Loucy (cell line): ENCODE measurements around the gene TAF4B.

Source experiments
- H2AFZ ChIP-seq: fragments of 200-600 bp; sonication (generic); 2 replicates; pipeline ENCODE4 v1.6.0; 2016; ENCODE audit warnings: antibody characterized with exemption, mild to moderate bottlenecking, low read length, moderate library complexity
- H3F3A ChIP-seq: fragments of 200-600 bp; 2 replicates; pipeline ENCODE4 v1.6.0; 2016; ENCODE audit warnings: antibody characterized with exemption, low read depth, mild to moderate bottlenecking
- H3K27me3 ChIP-seq: fragments of 200-600 bp; sonication (generic); 2 replicates; pipeline ENCODE4 v1.6.1; 2014; ENCODE audit warnings: low read length, mild to moderate bottlenecking; ENCODE audit not compliant: insufficient read depth, poor library complexity, severe bottlenecking
- H3K36me3 ChIP-seq: fragments of 200-600 bp; sonication (generic); 2 replicates; pipeline ENCODE4 v1.6.1; 2016; ENCODE audit warnings: low read length; ENCODE audit not compliant: insufficient read depth
- H3K4me1 ChIP-seq: fragments of 200-600 bp; sonication (generic); 2 replicates; pipeline ENCODE4 v1.5.1; 2014; ENCODE audit warnings: low read length, mild to moderate bottlenecking; ENCODE audit not compliant: insufficient read depth, poor library complexity, severe bottlenecking
- H3K4me2 ChIP-seq: fragments of 200-600 bp; sonication (generic); 2 replicates; pipeline ENCODE4 v1.6.0; 2014; ENCODE audit warnings: antibody characterized with exemption, low read length, low read depth, mild to moderate bottlenecking; ENCODE audit not compliant: poor library complexity, severe bottlenecking
- H3K4me3 ChIP-seq: fragments of 200-600 bp; sonication (generic); 2 replicates; pipeline ENCODE4 v1.5.1; 2014; ENCODE audit warnings: low read length, mild to moderate bottlenecking, mixed read lengths; ENCODE audit not compliant: poor library complexity, severe bottlenecking
- H3K79me2 ChIP-seq: fragments of 200-600 bp; sonication (generic); 2 replicates; pipeline ENCODE4 v1.6.1; 2014; ENCODE audit warnings: low read length; ENCODE audit not compliant: insufficient read depth
- H3K9ac ChIP-seq: fragments of 200-600 bp; sonication (generic); 2 replicates; pipeline ENCODE4 v1.6.0; 2014; ENCODE audit warnings: mild to moderate bottlenecking, low read depth, low read length, moderate library complexity; ENCODE audit not compliant: poor library complexity, severe bottlenecking
- H3K9me2 ChIP-seq: fragments of 200-600 bp; sonication (generic); replicated peaks from 2 replicates; pipeline ENCODE4 v1.6.1; 2016; ENCODE audit warnings: low read depth, low read length, mixed read lengths
- H3K9me3 ChIP-seq: fragments of 200-600 bp; sonication (generic); 2 replicates; pipeline ENCODE4 v1.6.1; 2014; ENCODE audit warnings: mild to moderate bottlenecking, antibody characterized with exemption, low read length, low read depth; ENCODE audit not compliant: insufficient read depth
- H4K20me1 ChIP-seq: fragments of 200-600 bp; sonication (generic); 2 replicates; pipeline ENCODE4 v1.6.0; 2014; ENCODE audit warnings: antibody characterized with exemption, low read length, mild to moderate bottlenecking; ENCODE audit not compliant: insufficient read depth, poor library complexity, severe bottlenecking
- EZH2phosphoT487 ChIP-seq: fragments of 200-600 bp; IDR thresholded peaks from 2 replicates; pipeline ENCODE4 v1.6.1; 2018; ENCODE audit warnings: antibody characterized with exemption, mild to moderate bottlenecking, moderate library complexity, borderline replicate concordance
- TF ChIP-seq, protein P1 (sequence below): fragments of 200-600 bp; sonication (generic); conservative IDR thresholded peaks from 2 replicates; pipeline ENCODE4 v1.5.1; 2014; ENCODE audit warnings: mild to moderate bottlenecking, antibody characterized with exemption, low read length

Gene TAF4B

DNA sequence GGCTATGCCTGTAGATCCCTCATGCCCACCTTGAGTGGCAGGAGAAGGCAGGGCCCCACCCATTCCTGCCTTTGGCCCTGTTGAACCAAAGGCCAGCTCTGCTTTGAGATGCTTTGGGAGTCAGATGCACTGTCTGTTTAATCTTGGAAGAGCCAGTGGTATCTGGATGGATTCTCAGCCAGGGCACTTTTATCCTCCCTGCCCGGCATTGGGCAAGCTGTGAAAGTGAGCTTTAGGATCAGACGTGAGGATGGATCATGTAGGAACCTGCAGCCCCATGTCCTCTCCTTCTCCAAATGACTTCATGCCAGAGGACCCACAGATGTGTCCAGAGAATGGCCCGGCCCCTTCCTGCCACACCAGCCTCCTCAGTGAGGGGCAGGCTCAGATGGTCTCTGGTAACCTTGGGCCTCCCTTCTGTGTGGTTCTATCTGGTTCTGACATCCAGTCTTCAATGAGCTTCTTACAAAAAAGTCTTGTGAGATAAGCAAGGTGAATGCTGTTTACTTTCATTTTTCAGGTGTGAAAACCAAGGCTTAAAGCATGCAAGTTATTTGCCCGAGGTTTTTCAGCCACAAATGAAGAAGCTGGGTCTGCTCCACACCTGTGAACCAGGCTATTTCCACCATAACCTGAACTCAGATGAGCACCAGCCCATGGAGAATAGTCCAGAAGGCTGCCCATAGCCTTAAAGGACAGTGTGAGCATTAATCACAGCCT lies 198.3 kb downstream of the TAF4B start:
- H3K4me2 ChIP-seq = no peak overlapping the region
- no peaks in the 10 kb centered on the region for H3K36me3 ChIP-seq
- no peaks in the 10 kb centered on the region for H3K9me2 ChIP-seq
- no peak overlapping the region for H2AFZ ChIP-seq
- H3F3A ChIP-seq = no peaks in the 10 kb centered on the region
- no peaks in the 10 kb centered on the region for H3K9me3 ChIP-seq
- H3K4me1 ChIP-seq = no peaks in the 10 kb centered on the region
- H3K79me2 ChIP-seq = no peaks in the 10 kb centered on the region
- no peaks in the 10 kb centered on the region for H4K20me1 ChIP-seq
- no peak overlapping the region for H3K4me3 ChIP-seq
- TF ChIP-seq, protein P1, sequence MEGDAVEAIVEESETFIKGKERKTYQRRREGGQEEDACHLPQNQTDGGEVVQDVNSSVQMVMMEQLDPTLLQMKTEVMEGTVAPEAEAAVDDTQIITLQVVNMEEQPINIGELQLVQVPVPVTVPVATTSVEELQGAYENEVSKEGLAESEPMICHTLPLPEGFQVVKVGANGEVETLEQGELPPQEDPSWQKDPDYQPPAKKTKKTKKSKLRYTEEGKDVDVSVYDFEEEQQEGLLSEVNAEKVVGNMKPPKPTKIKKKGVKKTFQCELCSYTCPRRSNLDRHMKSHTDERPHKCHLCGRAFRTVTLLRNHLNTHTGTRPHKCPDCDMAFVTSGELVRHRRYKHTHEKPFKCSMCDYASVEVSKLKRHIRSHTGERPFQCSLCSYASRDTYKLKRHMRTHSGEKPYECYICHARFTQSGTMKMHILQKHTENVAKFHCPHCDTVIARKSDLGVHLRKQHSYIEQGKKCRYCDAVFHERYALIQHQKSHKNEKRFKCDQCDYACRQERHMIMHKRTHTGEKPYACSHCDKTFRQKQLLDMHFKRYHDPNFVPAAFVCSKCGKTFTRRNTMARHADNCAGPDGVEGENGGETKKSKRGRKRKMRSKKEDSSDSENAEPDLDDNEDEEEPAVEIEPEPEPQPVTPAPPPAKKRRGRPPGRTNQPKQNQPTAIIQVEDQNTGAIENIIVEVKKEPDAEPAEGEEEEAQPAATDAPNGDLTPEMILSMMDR = no peak
- no peak for TF ChIP-seq EZH2phosphoT487
- no peak overlapping the region for H3K9ac ChIP-seq
- H3K27me3 ChIP-seq = no peaks in the 10 kb centered on the region

DNA sequence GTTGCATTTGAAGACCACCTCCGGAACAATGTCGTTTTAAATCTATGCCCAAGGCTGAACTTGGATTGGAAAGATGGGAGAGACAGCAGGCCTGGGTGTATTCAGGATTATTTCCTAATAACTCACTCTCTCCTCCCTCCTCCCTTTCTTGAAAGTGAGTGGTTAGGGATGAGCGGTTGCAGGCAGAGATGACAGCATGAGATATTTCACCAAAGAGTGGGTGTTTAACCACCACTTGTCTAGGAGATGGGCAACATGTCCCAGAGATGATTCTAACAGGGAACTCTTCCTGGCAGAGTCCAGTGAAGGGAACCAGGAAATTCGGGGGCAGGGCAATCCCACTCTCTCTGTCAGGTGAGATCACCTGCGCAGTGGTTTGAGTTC lies 198.9 kb downstream of the TAF4B start:
- no peaks in the 10 kb centered on the region for H4K20me1 ChIP-seq
- H3K9me3 ChIP-seq = no peaks in the 10 kb centered on the region
- H2AFZ ChIP-seq = no peak overlapping the region
- H3K4me2 ChIP-seq = no peak overlapping the region
- H3K36me3 ChIP-seq = no peaks in the 10 kb centered on the region
- no peaks in the 10 kb centered on the region for H3K4me1 ChIP-seq
- no peaks in the 10 kb centered on the region for H3F3A ChIP-seq
- H3K9ac ChIP-seq = no peak overlapping the region
- H3K27me3 ChIP-seq = no peaks in the 10 kb centered on the region
- TF ChIP-seq, protein P1 = no peak
- TF ChIP-seq EZH2phosphoT487 = no peak
- no peaks in the 10 kb centered on the region for H3K9me2 ChIP-seq
- H3K4me3 ChIP-seq = no peak overlapping the region
- H3K79me2 ChIP-seq = no peaks in the 10 kb centered on the region

DNA sequence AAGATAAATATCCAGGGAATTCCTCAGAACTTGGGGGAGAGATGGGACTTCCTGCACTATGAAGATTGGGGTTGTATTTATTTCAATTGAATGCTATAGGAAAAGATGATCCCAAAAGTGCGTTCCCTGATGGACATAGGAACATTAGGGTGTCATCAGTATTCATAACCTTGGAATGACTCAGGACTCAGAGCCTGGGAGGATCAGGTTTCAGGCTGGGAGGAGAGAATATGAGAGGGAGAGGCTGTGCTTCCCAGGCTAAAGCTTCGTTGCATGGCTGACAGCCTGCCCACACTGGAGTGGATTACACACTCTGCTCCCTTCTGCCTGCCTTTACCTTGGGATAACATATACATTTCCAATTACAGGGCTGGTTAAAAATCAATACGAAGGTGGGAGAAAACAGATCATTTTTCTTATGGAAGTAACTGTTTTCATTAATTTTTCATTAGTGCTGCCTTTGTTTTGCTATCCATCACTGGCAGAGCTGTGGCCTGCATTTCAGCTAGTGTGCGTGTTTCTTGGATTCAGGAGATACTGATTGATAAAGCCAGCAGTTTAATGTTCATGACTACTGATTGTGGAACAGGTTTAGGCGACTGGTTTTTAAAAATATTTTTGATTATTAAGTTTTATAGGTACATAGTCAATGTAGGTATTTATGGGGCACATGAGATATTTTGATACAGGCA lies 203.4 kb downstream of the TAF4B start:
- H4K20me1 ChIP-seq = no peaks in the 10 kb centered on the region
- H3K9me3 ChIP-seq = no peaks in the 10 kb centered on the region
- no peaks in the 10 kb centered on the region for H3K79me2 ChIP-seq
- TF ChIP-seq, protein P1 = no peak
- no peak for TF ChIP-seq EZH2phosphoT487
- no peak overlapping the region for H3K4me3 ChIP-seq
- H3K27me3 ChIP-seq = no peaks in the 10 kb centered on the region
- H3K4me2 ChIP-seq = no peak overlapping the region
- H3K36me3 ChIP-seq = no peaks in the 10 kb centered on the region
- no peaks in the 10 kb centered on the region for H3K4me1 ChIP-seq
- H3F3A ChIP-seq = no peaks in the 10 kb centered on the region
- H2AFZ ChIP-seq = no peak overlapping the region
- no peaks in the 10 kb centered on the region for H3K9me2 ChIP-seq
- H3K9ac ChIP-seq = no peak overlapping the region
